Progenitor cell of endocrine pancreas (in vitro differentiated cells): ENCODE data around the gene GLP2R. TPM values are rescaled to one million over a fixed set of nuclear protein-coding genes. Genes with fewer than 3 reads are reported as not detected.

Experiments used
- DNase-seq: peaks from one replicate; pipeline ENCODE4 v3.0.0; 2021; ENCODE audit warnings: low spot score; ENCODE audit not compliant: unreplicated experiment
- H3K27ac Mint-ChIP-seq: 2 replicates; pipeline ENCODE4 v1.8.0; 2021; ENCODE audit warnings: mild to moderate bottlenecking, moderate library complexity, mixed read lengths
- H3K27me3 Mint-ChIP-seq: 2 replicates; pipeline ENCODE4 v1.8.0; 2021; ENCODE audit warnings: mixed read lengths
- H3K36me3 Mint-ChIP-seq: 2 replicates; pipeline ENCODE4 v1.8.0; 2022; ENCODE audit warnings: mixed read lengths; ENCODE audit not compliant: insufficient read depth
- H3K4me1 Mint-ChIP-seq: 2 replicates; pipeline ENCODE4 v1.8.0; 2021; ENCODE audit warnings: low read depth, mixed read lengths
- H3K4me3 Mint-ChIP-seq: 2 replicates; pipeline ENCODE4 v1.8.0; 2021; ENCODE audit warnings: low read depth, mild to moderate bottlenecking, moderate library complexity, mixed read lengths
- H3K9me3 Mint-ChIP-seq: 2 replicates; pipeline ENCODE4 v1.8.0; 2021; ENCODE audit warnings: low read depth, mixed read lengths
- CTCF ChIP-seq: fragments of 200-600 bp; sonication (generic); IDR thresholded peaks from one replicate; pipeline ENCODE4 v1.5.0; 2021; ENCODE audit warnings: antibody characterized with exemption, mild to moderate bottlenecking; ENCODE audit not compliant: unreplicated experiment
- total RNA-seq: library from RNA; stranded (reverse); gene quantifications from 2 replicates; pipeline ENCODE4 v1.2.1, GENCODE V29; 2021

Gene GLP2R
- total RNA-seq, 1 donor from 2014 or later = not detected

- Mint-ChIP-seq H3K4me1 (peaks cover 16% of the 10 kb centered on the region), H3K9me3 (no peaks in the 10 kb centered on the region), H3K4me3 (no peak overlapping the region), H3K27ac (no peak overlapping the region), H3K36me3 (no peaks in the 10 kb centered on the region), H3K27me3 (no peaks in the 10 kb centered on the region)
- no peak for TF ChIP-seq CTCF
- DNase-seq = no peak
Observed at GRCh38 chr17:9906616-9907015, 80.9 kb downstream of the GLP2R start.

- no peaks in the 10 kb centered on the region for H3K36me3 Mint-ChIP-seq
- no peak for TF ChIP-seq CTCF
- H3K4me1 Mint-ChIP-seq = peaks cover 16% of the 10 kb centered on the region
- DNase-seq = no peak
- H3K27ac Mint-ChIP-seq = no peak overlapping the region
- H3K27me3 Mint-ChIP-seq = peaks cover 2% of the 10 kb centered on the region
- no peak overlapping the region for H3K4me3 Mint-ChIP-seq
- no peaks in the 10 kb centered on the region for H3K9me3 Mint-ChIP-seq
Observed at GRCh38 chr17:9907131-9907530, 81.4 kb downstream of the GLP2R start.

GRCh38 chr17:9907883-9908648, 82.3 kb downstream of the GLP2R start:
- Mint-ChIP-seq H3K36me3 (no peaks in the 10 kb centered on the region), H3K27me3 (peaks cover 2% of the 10 kb centered on the region), H3K4me1 (peaks cover 16% of the 10 kb centered on the region), H3K4me3 (no peak overlapping the region), H3K9me3 (no peaks in the 10 kb centered on the region), H3K27ac (peak overlapping the region; percentile 76)
- TF ChIP-seq CTCF = no peak
- no peak for DNase-seq

GRCh38 chr17:9908649-9909042, 82.9 kb downstream of the GLP2R start:
- Mint-ChIP-seq H3K4me1 (peaks cover 16% of the 10 kb centered on the region), H3K27me3 (peaks cover 2% of the 10 kb centered on the region)

GRCh38 chr17:9911089-9911488, 85.4 kb downstream of the GLP2R start:
- Mint-ChIP-seq H3K9me3 (peaks cover 3% of the 10 kb centered on the region), H3K4me3 (no peak overlapping the region), H3K36me3 (no peaks in the 10 kb centered on the region), H3K27me3 (peaks cover 2% of the 10 kb centered on the region), H3K27ac (no peak overlapping the region), H3K4me1 (peaks cover 16% of the 10 kb centered on the region)
- DNase-seq = no peak
- no peak for TF ChIP-seq CTCF

More at GRCh38 chr17:9908649-9909042, 82.9 kb downstream of the GLP2R start:
- no peaks in the 10 kb centered on the region for H3K9me3 Mint-ChIP-seq
- TF ChIP-seq CTCF = no peak
- no peaks in the 10 kb centered on the region for H3K36me3 Mint-ChIP-seq
- no peak overlapping the region for H3K4me3 Mint-ChIP-seq
- H3K27ac Mint-ChIP-seq = no peak overlapping the region
- no peak for DNase-seq
